HG03521 (cell line): ENCODE results near the gene SNX14.
"Not testable (repeated sequence)": the region's sequence is repeated elsewhere in the genome, so short reads cannot be mapped to it uniquely, and the experiment has no call there.

Experiments
- ATAC-seq: cut with Tn5 transposase; IDR thresholded peaks from one replicate; pipeline ENCODE4 v1.9.1; 2021; ENCODE audit warnings: mild to moderate bottlenecking, moderate library complexity; ENCODE audit not compliant: unreplicated experiment

SNX14 gene, protein sequence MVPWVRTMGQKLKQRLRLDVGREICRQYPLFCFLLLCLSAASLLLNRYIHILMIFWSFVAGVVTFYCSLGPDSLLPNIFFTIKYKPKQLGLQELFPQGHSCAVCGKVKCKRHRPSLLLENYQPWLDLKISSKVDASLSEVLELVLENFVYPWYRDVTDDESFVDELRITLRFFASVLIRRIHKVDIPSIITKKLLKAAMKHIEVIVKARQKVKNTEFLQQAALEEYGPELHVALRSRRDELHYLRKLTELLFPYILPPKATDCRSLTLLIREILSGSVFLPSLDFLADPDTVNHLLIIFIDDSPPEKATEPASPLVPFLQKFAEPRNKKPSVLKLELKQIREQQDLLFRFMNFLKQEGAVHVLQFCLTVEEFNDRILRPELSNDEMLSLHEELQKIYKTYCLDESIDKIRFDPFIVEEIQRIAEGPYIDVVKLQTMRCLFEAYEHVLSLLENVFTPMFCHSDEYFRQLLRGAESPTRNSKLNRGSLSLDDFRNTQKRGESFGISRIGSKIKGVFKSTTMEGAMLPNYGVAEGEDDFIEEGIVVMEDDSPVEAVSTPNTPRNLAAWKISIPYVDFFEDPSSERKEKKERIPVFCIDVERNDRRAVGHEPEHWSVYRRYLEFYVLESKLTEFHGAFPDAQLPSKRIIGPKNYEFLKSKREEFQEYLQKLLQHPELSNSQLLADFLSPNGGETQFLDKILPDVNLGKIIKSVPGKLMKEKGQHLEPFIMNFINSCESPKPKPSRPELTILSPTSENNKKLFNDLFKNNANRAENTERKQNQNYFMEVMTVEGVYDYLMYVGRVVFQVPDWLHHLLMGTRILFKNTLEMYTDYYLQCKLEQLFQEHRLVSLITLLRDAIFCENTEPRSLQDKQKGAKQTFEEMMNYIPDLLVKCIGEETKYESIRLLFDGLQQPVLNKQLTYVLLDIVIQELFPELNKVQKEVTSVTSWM

DNA sequence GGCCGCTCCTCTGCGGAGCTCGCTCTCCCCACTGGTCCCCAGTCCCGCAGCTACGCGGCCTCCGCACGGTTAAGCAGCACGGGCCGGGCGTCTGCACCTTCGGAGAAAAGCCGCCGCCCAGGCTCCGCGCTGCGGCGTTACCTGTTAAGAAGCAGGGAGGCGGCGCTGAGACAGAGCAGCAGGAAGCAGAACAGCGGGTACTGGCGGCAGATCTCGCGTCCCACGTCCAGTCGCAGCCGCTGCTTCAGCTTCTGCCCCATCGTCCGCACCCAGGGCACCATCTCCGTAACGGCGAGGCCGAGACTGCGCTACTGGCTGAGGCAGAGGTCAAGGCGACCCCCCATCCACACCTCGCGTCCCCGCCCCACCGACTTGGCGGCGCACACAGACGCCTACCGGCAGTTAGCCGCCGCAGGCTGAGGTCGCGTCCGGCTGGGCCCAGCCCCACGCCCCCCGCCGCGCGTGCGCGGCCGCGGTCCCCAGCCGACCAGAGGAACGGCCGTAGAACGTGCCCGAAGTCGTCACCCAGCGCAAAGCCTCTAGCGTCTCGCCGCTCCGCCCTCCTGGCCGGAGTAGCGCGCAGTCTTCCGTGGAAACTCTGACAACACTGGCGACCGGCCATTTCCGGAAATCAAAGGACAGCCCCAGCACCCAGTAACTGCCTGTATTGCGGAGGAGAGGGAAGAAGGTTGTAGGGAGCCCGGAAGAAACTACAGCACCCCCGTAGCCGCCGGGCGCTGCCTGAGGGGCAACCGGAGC, at the start of gene SNX14:
Gene SNX14 (minus strand): TSS at position 421 of the 759 bp plus-strand sequence. CDS start 140 bp downstream, at position 281.
- peak; percentile 87 for ATAC-seq

DNA sequence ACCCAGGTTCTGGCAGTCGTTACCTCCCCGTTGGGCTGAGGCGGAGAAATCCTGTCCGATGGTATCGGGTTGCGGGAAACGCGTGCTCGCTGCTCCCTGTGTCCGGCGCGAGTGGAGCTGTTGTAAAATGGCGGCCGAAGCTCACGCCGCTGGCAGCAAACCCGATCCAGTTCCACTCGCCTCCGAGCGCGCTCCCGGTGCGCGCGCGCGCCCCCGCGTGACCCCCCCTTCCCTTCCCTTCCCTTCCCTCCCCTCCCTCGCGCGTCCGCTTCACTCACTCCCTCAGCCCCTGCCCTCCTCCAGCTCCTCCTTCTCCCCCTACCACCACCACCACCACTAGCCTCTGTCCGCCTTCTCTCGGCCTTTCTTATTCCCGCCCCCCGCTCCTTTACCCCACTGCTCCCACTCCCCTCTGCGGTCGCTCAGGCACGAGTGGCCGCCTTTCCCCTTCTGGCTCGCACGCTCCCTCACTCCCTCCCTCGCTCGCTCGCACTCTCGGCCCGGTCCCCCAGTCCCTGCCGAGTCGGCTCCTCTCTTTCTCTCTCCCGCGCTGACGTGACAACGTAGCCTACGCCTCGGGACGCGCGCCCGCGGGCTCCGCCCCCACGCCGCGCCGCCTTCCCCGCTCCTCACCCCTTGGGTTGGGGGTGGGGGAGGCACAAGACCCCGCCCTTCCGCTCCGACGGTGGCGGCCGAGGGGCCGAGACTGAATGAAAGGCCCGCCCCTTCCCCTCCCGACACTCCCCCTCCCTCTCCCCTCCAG, 49.3 kb upstream of the SNX14 start, which contains the start of gene SYNCRIP:
Gene SYNCRIP (minus strand): TSS at position 113 of the 763 bp plus-strand sequence. CDS start 1,447 bp downstream, outside the sequence.
- ATAC-seq: peak; percentile 67

DNA sequence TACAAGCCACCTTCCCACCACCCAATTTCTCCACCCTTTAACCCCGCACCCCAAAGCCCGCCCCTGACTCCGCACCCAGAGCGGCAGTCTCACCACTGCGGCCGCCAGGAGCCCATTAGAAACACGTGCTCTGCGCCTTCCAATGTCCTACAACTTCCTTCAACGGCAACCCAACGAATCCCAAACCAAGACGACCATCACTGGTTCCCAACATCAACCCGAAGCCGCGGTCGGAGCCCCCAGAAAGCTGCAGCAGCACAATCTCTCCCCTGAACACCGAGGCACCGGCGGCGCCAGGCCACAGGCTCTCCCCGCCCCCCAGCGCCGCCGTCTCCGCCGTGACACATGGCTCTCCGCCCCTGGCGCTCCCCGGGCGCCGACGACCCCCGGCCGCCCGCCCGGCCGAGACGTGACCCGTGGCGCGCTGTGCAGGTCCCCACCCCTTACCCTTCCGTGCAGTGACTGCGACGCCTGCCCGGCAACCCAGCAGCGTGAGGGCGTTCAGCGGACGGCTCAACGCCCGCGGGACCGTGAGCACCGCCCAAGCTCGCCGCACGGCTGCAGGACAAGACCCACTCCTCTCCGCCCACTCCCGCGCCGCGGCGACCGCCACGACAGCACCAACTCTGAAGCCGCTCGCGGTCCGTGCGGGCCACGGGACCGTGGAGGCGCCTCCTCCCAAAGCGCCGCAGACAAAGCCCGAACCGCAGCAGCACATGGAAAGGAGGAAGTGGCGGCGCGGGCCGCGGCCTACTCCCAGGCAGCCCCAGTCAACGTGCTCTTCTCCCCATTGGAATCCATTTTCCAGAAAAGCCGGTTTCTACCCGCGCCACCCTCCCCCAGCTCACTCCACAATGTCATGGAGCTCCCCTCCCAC, 48.5 kb upstream of the SNX14 start:
- no peak for ATAC-seq

DNA sequence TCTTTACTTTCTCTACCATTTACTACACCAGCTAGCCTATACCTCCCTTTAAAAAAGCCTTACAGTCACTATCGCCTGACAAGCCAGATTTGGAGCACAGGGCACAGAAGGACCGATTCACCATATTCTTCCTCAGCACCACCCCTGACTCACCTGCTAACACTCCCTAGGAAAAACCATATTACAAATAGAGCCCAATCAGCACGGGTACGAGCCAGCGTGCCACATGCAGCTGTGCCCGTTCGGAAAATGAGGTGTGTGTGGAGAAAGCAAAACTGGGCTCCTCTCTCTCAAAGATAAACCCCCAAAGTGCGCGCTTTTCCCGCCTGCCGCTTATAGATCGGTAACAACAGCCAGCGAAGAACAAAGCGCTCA, 47.9 kb upstream of the SNX14 start:
- ATAC-seq: no peak

DNA sequence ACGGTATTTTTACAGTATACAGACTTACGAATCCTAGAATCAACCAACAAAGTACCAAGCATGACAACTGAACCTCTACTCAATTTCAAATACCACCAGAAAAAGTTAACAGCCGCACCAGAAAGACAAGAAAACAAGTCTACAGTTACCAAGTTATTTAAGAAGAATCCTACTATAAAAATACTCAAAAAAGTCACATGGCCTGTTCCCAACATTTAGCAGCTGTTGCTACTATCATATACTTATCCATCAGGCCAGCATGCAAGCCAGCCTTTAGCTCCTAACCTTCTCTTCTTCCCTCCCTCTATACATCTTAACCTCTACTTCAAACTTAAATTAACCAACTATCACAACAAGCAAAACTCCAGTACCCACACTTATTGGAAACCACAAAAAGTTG, 47.2 kb upstream of the SNX14 start:
- ATAC-seq: no peak

DNA sequence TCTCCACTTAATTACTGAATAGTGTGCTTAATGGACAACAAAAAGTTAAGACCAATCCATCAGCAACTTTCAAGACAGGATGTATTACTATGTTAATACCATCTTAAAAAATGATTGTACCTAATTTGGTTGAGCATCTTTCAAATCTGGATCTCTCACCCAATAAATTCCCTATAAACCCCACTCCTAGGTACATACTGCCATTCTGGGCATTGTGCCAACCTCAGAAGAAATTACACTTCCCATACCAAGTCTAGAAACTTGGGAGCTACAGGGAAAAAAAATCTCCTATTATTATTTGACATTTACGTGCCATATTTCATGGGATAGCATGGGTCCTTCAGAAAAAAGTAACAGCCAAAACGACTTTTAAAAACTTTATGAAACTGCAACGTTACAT, 43.9 kb upstream of the SNX14 start:
- ATAC-seq: no peak

DNA sequence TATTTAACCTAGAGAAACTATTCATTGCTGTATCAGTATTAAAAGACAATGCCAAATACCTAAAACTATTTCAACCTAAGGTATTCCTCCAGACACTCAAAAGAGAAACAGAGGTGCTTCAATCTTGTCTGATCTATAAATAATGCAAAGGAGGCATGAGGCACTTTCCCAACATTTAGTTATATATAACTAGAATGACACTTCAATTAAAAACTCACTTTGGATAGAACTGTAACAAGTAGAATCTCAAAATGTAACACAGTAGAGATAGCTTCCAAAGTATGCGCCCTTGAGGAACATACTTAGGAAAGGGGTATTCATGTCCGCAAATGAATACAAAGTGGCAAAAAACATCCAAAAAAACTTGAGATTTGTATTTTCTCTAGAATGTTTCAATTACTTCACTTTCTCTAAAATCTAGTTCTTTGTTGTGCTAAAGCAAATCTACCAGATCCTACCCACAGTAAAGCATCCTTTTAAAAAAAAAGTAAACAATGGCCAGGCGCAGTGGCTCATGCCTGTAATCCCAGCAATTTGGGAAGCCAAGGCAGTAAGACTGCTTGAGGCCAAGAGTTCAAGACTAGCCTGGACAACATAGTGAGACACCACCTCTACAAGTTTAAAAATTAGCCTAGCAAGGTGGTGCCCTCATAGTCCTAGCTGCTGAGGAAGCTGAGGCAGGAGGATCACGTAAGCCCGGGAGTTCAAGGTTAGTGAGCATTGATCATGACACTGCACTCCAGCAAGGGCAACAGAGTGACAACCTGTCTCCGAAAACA, 38.7 kb upstream of the SNX14 start:
- ATAC-seq: no peak

DNA sequence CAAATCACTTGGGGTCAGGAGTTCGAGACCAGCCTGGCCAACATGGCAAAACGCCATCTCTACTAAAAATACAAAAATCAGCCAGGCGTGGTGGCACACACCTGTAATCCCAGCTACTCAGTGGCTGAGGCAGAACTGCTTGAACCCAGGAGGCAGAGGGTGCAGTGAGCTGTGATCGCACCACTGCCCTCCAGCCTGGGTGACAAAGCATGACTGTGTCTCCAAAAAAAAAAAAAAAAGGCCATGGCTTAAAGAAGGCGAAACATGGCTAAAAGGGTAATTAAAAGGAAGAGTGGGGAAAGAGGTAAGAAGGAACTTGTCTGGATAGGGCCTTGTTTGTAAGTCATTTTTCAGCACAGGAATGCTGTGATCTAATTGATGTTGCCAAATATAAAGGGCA, 37.5 kb upstream of the SNX14 start:
- ATAC-seq: not testable (repeated sequence)

DNA sequence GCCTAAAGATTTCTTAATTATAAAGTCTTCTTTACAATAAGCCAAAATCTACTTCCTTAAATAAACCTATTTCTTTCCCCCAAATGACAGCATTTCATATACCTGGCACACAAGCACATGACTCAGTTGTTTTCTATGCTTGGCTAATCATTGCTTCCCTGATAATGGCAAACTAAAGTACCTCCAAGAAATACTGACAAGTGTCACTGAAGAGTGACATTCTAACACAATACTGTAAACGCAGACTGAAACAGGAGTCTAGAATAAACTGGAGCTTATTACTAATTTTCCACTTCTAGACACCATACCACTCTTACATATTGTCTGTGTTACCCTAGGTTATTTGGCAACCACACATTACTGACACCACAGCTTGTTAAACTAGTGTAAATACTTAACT, 34.7 kb upstream of the SNX14 start:
- no peak for ATAC-seq

DNA sequence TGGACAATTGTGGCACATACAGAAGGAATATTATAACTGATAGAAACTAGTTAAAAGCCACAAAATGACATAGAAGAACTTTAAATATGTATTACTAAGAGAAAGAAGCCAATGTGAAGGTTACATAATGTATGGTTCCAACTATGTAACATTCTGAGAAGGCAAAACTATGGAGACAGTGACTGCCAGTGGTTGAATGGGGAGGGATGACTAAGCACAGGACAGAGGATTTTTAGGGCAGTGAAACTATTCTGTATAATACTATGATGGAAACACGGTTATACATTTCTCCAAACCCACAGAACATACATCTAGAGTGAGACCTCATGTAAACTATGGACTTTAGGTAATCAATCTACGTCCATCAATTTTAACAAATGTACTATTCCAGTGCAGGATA, 26.6 kb upstream of the SNX14 start:
- no peak for ATAC-seq

DNA sequence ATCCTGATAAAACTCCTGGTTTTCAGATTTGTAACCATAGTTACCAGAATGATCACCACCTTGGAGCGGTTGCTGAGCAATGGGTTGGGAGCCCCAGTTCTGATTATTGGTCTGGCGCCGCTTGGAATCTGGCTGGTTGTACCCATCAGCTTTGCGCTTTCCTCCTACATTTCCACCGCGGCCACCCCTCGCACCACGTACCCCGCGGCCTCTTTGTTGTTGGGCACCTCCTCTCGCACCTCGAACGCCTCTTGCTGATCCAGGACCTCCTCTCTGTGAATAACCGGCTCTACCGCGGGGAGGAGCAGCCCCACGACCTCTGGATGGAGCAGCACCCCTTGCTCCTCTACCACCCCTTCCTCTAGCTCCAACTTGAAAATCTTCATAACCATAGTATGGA, 21.1 kb upstream of the SNX14 start:
- ATAC-seq: no peak

DNA sequence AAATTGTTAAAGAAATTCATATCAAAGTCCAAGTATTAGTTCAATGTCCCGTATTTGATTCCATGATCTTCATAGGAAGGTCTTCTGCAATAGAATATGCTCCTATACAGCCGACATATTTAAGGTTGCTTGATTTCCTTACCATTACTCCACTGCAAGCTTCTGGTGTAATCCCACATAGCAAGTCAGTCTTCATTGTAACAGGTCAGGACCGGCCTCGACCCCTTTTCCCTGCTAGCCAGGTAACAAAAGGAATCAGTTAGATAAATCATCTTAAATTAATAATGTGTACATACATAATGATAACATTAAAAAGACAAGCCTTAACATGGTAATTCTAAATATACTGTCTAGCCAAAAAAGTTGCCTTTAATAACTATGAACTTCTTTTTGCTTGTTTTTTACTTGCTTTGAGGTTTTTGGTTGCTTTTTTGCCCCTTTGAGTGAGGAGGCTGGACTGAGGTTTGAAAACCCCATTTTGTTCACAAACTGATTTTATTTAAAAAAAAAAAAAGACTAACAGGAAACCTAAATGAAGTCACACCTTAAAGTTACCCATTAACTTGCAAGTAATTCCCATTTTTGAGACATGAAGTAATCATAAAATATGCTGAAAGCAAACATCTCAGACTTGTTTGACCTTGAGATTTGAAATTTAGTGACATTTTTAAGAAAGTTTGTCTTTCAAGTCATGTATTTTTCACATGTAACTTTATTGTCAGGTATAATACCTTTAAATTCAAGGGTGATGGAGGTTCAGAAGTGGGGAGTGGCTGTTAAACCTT, 19.2 kb upstream of the SNX14 start:
- ATAC-seq: no peak

DNA sequence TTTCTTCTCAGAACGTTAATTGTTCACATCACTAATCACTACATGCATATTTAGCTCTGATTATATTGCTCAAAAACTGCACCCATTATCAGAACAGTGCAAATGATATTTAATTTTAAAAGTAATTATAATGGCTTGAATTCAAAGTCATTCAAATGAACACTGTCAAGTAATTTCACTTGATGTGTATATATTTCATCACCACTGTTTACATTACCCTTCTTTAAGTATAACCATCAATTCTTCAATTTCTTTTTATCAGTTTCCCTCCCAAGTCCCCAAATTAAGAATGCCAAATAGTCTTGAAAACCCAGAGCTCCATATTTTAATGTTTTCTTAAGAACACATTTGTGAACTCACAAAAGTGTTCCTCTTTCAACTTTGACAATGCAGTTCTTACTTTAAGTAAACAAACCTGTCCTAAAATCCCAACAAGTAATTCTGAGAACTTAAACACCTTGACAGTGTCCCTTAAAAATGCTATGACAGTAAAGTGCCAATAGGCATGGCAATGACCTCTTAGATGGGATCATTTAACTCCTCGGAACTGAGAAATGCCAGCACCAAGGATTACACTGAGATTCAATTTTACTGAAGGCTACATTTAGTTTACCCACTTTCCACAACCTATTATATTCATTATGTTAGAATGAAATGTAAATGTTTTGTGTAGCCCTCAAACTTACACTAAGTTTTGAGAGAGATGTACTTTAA, 16.7 kb upstream of the SNX14 start:
- no peak for ATAC-seq

DNA sequence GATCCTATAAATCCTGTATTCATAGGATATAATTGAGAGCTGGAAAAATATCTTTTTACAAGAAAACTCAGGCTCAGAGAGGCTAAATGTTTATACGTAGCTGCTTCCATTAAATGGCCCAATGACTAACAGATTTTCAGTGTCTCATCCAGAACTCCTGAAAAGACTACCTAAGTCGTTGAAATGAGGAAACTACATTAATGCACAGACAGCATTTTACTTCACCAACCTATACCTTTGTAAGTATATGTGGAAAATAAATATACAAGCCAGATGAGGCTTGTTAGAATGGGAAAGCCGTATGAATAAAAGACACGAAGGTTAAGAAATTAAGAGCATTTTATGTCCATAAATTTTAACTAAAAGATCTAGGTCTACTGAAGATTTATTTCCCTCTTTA, 8.4 kb upstream of the SNX14 start:
- ATAC-seq: no peak

DNA sequence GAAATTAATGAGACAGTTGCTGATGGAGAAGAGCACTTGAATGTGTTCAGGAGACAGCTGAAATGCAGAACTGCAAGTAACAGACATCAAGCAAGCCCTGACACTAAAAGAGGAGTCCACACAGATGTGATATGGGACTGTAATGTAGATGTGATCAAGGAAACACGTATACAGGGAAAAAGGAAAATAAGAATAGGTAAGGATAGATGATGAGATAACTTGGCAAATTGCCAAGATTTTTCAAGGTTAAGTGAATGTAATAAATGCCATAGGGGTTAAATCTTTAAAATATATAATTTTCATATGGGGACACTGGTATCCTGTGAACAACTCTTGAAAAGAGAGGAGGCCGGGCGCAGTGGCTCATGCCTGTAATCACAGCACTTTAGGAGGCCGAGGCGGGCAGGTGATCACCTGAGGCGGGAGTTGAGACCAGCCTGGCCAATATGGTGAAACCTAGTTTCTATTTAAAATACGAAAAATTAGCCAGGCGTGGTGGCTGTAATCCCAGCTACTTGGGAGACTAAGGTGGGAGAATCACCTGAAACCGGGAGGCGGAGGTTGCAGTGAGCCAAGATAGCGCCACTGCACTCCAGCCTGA, 7.2 kb upstream of the SNX14 start:
- no peak for ATAC-seq

DNA sequence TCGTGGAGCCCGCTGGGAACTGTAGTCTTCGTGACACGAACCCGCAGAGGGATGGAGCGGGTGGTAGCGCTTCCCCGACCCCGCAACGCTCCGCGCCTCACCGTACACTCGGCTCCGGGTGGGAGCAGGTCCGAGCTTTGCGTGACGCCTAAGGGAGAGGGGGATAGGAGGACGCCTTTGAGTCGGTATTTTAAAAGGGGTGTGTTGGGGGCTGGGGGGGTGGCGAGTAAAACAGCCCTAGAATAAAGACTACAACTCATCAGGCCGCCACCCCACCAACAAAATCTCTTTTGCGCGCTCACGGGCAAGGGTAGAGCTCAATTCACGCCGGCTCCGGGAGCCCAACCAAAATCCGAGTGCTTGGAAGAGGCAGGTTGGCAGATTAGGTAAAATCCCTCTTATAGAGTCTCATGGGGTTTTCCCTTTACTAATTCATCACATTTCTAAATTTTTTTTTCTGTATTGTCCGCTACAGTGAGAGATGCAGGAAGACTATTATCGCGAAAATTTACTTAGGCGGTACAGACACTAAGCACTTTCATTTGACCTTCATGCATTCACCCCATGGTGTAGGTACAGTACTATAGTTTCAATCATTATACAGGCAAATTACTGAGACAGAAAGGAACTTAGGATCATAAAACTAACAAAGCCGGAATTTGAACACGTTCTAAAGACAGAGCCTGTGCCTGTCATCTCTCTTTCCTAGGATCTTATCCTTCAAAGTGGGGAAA, 706 bp upstream of the SNX14 start:
- no peak for ATAC-seq
